Activated CD4-positive, alpha-beta T cell treated with anti-CD3 and anti-CD28 coated beads for 36 hours (primary cell): ENCODE measurements around the gene RAB17. TPM values are rescaled to one million over a fixed set of nuclear protein-coding genes. Genes with fewer than 3 reads are reported as not detected.
A peak's percentile ranks its signal among the peaks of the same experiment; 100 is the strongest.

Source experiments
- ATAC-seq: fragments of 200-7000 bp; cut with Tn5 transposase; one replicate; pipeline ENCODE4 v1.10.0; 2021; ENCODE audit warnings: mild to moderate bottlenecking, moderate library complexity
- CTCF ChIA-PET: fragments of 350-600 bp; sonication (Branson Sonifier 250); formaldehyde crosslinking; loops from one replicate; lab custom pipeline; 2021; ENCODE audit warnings: antibody characterized with exemption; lab: Charles Lee
- POLR2A ChIA-PET: fragments of 350-600 bp; sonication (Branson Sonifier 250); formaldehyde crosslinking; loops from one replicate; lab custom pipeline; 2021; ENCODE audit warnings: antibody characterized with exemption, inconsistent platforms; lab: Charles Lee
- DNase-seq: peaks from one replicate; pipeline ENCODE4 v3.0.0-alpha.2; 2020
- H3K27ac Mint-ChIP-seq: one replicate; pipeline ENCODE4 v1.8.0; 2021; ENCODE audit warnings: mixed read lengths
- H3K27me3 Mint-ChIP-seq: one replicate; pipeline ENCODE4 v1.8.0; 2021; ENCODE audit warnings: mixed read lengths
- H3K36me3 Mint-ChIP-seq: one replicate; pipeline ENCODE4 v1.8.0; 2021; ENCODE audit warnings: low read depth, mixed read lengths
- H3K4me1 Mint-ChIP-seq: one replicate; pipeline ENCODE4 v1.8.0; 2021; ENCODE audit warnings: mixed read lengths
- H3K4me3 Mint-ChIP-seq: one replicate; pipeline ENCODE4 v1.8.0; 2021; ENCODE audit warnings: mild to moderate bottlenecking, moderate library complexity, mixed read lengths
- H3K9me3 Mint-ChIP-seq: one replicate; pipeline ENCODE4 v1.8.0; 2021; ENCODE audit warnings: low read depth, mixed read lengths
- intact Hi-C, 2 experiments: fragments of 100-400 bp; cut with DNase I in 1 of 2; cut with micrococcal nuclease in 1 of 2; formaldehyde crosslinking; loops; one replicate each; pipeline versions ENCODE4 v1.14.2 to v1.15.1; 2022 to 2024; cut with DNase I, micrococcal nuclease
- total RNA-seq, 2 experiments: library from RNA; stranded (reverse); gene quantifications; one replicate each; pipeline ENCODE4 v1.2.3, GENCODE V29; 2021

The RAB17 gene
- total RNA-seq, 2 experiments from 2014 or later = 0.18 to 0.30 TPM

DNA sequence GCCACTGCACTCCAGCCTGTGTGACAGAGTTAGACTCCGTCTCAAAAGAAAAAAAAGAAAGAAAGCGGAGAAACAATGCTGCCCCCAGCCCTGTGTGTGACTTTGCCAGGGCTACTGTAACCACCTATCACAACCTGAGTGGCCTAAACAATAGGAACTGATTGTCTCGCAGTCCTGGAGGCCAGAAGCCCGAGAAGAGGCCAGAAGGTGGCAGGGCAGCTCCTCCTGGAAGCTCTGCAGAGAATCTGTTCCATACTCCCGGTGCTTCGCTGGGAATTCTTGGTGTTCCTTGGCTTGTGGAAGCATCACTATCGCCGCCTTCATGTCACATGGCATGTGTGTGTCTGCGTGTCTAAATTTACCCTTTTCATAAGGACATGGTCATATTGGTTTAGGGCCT, 14.4 kb upstream of the RAB17 start:
- ChIA-PET CTCF (interaction anchor here (0.6 to 3.4 kb wide), 3 partner anchors 8 to 1092 kb away, joined by 3 to 9 read pairs (median 3); no protein-coding TSS in a partner anchor), POLR2A (no interaction called here)
- Mint-ChIP-seq H3K4me3 (no peak overlapping the region), H3K4me1 (peaks cover 24% of the 10 kb centered on the region), H3K27ac (no peak overlapping the region), H3K36me3 (no peaks in the 10 kb centered on the region), H3K9me3 (no peaks in the 10 kb centered on the region), H3K27me3 (no peaks in the 10 kb centered on the region)
- intact Hi-C loops = no loop called here
- no peak for ATAC-seq
- DNase-seq = no peak

DNA sequence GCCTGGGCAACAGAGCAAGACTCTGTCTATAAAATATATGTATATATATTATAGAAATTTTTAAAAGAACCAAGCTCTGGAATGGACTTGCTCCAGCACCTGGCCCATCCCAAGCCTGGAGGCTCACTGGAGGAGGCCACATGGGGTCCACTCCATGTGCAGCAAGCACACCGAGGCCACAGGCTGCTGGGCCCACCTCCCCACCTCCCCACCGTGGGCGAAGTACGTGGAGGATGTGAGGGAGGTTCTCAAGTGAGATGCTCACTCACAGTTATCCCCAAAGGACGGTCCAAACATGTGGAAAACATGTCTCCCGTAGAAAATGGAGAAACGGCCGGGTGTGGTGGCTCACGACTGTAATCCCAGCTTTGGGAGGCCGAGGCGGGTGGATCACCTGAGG, 13.9 kb upstream of the RAB17 start:
- ChIA-PET POLR2A (no interaction called here), CTCF (interaction anchor here (0.7 to 3.4 kb wide), 3 partner anchors 13 to 1091 kb away, joined by 3 to 9 read pairs (median 4); no protein-coding TSS in a partner anchor)
- DNase-seq = no peak
- H3K9me3 Mint-ChIP-seq = no peaks in the 10 kb centered on the region
- H3K4me1 Mint-ChIP-seq = peaks cover 24% of the 10 kb centered on the region
- no peaks in the 10 kb centered on the region for H3K27me3 Mint-ChIP-seq
- no peak overlapping the region for H3K27ac Mint-ChIP-seq
- intact Hi-C loops = no loop called here
- no peak overlapping the region for H3K4me3 Mint-ChIP-seq
- H3K36me3 Mint-ChIP-seq = no peaks in the 10 kb centered on the region
- no peak for ATAC-seq

DNA sequence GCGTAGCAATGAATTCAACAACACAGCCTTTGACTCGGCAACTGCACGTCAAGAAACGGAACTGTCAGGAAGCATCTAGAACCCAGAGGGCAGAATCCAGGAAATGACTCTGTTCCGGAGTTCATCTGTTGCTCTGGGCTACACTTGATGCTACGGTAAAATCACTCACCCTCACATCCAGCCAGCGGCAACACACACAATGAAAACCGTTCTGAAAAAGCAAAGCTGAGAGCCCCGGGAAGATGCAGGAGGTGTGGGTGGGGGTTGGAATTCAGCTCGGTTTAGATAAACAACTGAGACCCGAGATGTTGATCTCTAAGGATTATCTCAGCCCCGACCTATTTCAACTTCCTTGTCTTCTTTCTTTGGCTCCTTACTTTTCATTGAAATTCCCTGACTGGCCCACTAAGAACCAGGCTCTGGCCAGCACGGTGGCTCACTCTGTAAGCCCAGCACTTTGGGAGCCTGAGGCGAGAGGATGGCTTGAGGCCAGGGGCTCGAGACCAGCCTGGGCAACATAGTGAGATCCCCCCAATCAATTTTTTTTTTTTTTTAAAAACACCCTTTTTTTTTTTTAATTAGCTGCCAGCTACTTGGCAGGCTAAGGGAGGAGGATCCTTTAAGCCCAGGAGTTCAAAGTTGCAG, 13.3 kb upstream of the RAB17 start:
- Mint-ChIP-seq H3K27me3 (no peaks in the 10 kb centered on the region), H3K36me3 (no peaks in the 10 kb centered on the region), H3K4me1 (peaks cover 24% of the 10 kb centered on the region), H3K9me3 (no peaks in the 10 kb centered on the region), H3K27ac (peak overlapping the region; percentile 58), H3K4me3 (no peak overlapping the region)
- intact Hi-C loops = no loop called here
- ChIA-PET POLR2A (no interaction called here), CTCF (interaction anchor here (0.9 to 3.4 kb wide), 3 partner anchors 13 to 70 kb away, joined by 3 to 9 read pairs (median 4); no protein-coding TSS in a partner anchor)
- DNase-seq (peak; percentile 64), ATAC-seq (peak; percentile 98)

DNA sequence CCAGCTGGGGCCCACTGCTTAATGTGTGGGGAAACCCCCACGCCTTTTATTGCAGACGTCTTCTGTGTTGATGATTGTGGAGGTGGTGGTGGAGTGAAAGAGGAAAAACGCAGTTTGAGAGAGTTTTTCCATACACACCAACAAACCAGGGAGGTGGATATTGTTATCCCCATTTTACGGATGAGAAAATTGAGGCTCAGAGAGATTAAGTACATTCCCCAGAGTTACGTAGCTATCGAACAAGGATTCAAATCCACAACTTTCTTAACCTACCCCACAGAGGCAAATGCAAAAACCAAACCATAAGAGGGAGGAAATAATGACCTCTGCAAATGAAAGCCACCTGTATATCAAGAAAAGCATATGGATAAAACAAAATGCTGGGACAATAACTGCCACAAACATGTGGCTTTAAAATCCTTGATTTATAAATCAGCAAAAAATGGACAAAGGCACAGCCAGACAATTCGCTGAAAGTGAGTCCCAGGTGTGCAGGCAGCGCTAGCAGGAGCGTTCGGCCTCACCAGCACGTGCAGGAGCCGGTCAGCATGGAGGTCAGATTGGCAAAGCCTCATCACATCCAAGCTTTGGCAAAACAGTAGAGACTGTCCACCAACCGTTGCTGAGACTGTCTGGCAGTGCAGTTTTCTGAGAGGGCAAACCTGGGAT, 12.6 kb upstream of the RAB17 start:
- H3K36me3 Mint-ChIP-seq = no peaks in the 10 kb centered on the region
- ChIA-PET POLR2A (no interaction called here), CTCF (interaction anchor here (1.0 to 3.4 kb wide), 3 partner anchors 31 to 142 kb away, joined by 3 to 11 read pairs (median 9); no protein-coding TSS in a partner anchor)
- no peaks in the 10 kb centered on the region for H3K27me3 Mint-ChIP-seq
- DNase-seq (no peak), ATAC-seq (no peak)
- intact Hi-C loops = no loop called here
- H3K9me3 Mint-ChIP-seq = no peaks in the 10 kb centered on the region
- peaks cover 28% of the 10 kb centered on the region for H3K4me1 Mint-ChIP-seq
- no peak overlapping the region for H3K4me3 Mint-ChIP-seq
- peak overlapping the region; percentile 58 for H3K27ac Mint-ChIP-seq

DNA sequence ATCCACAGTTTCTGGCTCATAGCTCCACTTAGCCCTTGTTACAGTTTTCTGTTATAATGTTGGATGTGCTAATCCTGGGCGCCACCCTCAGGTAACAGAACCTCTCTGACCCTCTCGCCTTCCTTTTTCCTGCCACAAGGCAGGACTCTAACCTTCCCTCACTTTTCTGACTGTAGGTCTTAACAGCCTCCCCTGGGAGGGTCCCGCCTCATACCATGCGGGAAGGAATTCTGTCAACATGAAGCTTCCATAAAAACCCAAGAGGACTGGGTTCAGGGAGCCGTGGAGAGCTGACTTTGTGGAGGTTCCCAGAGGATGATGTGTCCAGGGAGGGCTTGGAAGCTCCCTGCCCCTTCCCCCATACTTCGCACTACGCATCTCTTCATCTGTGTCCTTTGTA, 11.9 kb upstream of the RAB17 start:
- Mint-ChIP-seq H3K27ac (peak overlapping the region; percentile 58), H3K36me3 (no peaks in the 10 kb centered on the region), H3K9me3 (no peaks in the 10 kb centered on the region), H3K27me3 (no peaks in the 10 kb centered on the region), H3K4me3 (no peak overlapping the region), H3K4me1 (peaks cover 30% of the 10 kb centered on the region)
- ChIA-PET POLR2A (no interaction called here), CTCF (interaction anchor here (0.6 to 3.4 kb wide), 4 partner anchors 26 to 143 kb away, joined by 3 to 11 read pairs (median 6); no protein-coding TSS in a partner anchor)
- ATAC-seq (no peak), DNase-seq (no peak)
- intact Hi-C loops = no loop called here

DNA sequence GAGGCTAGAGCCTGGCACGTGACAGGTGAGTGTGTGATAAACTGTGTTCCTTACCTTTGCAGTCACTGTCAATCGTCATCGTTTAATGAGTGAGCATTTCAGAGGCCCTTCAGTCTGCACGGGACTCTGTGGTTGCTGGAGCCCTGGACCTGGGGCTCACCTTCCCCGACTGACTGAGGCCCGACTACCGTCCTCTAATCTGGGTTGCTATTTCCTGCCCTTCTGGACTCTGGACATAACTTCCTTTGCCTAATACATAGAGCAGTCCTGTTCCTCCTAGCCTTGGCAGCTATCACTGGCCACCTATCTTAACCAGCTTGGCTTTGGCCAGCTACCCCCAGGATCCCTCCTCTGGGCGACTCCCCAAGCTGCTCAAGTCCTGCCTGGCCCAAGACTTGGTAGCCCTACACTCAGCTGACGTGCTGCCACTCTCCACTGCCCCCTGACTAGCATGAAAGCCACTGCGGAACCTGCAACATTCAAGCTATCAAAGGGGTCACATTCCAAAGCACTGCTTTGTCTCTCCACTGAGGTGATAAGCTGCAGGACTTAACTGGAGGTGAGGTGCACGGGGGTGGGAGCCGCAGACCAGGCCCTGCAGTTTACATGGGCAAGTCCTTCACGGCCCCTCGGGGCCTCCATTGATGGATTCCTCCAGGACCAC, 11.1 kb upstream of the RAB17 start:
- H3K4me1 Mint-ChIP-seq = peaks cover 30% of the 10 kb centered on the region
- no peaks in the 10 kb centered on the region for H3K27me3 Mint-ChIP-seq
- DNase-seq (no peak), ATAC-seq (no peak)
- no peaks in the 10 kb centered on the region for H3K9me3 Mint-ChIP-seq
- ChIA-PET CTCF (interaction anchor here (1.4 to 2.4 kb wide), 3 partner anchors 30 to 143 kb away, joined by 4 to 11 read pairs (median 5); no protein-coding TSS in a partner anchor), POLR2A (no interaction called here)
- no peak overlapping the region for H3K4me3 Mint-ChIP-seq
- H3K36me3 Mint-ChIP-seq = no peaks in the 10 kb centered on the region
- no peak overlapping the region for H3K27ac Mint-ChIP-seq
- intact Hi-C loops = no loop called here

DNA sequence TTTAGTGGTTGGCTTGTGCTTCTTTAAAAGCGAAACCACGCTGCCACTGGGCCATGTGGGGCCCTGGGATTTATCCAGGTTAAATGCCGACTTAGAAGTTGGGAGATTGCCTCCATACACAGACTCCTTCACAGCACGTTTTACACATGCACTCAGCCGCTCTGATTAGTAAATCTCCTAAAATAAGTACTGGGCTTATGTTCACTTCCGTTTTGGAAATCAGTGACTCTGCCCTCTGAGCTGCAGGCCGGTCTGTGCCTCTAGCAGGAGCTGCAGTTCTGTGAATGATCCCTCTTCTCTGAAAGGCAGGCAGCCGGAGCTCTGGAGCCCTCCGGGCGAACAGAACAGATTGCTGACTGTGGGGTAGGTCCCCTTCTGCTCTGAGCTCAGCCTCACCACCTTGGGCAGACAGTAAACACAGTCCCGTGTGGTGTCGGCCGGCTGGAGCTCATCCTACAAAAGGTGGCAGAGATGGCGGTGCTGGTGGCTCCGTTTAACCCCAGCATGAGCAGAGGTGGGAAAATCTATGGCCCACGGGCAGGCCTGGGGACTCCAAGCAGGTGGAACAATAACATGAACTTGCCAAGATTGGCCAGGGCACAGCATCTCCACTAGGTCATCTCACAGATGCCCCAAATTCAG, 9.8 kb upstream of the RAB17 start:
- no peak for DNase-seq
- intact Hi-C loops = no loop called here
- Mint-ChIP-seq H3K4me1 (peaks cover 29% of the 10 kb centered on the region), H3K4me3 (no peak overlapping the region), H3K9me3 (no peaks in the 10 kb centered on the region), H3K27ac (no peak overlapping the region), H3K27me3 (no peaks in the 10 kb centered on the region), H3K36me3 (no peaks in the 10 kb centered on the region)
- ChIA-PET CTCF (interaction anchor here (0.6 to 1.9 kb wide), 3 partner anchors 29 to 665 kb away, joined by 3 to 5 read pairs (median 4); no protein-coding TSS in a partner anchor), POLR2A (no interaction called here)
- ATAC-seq = no peak

DNA sequence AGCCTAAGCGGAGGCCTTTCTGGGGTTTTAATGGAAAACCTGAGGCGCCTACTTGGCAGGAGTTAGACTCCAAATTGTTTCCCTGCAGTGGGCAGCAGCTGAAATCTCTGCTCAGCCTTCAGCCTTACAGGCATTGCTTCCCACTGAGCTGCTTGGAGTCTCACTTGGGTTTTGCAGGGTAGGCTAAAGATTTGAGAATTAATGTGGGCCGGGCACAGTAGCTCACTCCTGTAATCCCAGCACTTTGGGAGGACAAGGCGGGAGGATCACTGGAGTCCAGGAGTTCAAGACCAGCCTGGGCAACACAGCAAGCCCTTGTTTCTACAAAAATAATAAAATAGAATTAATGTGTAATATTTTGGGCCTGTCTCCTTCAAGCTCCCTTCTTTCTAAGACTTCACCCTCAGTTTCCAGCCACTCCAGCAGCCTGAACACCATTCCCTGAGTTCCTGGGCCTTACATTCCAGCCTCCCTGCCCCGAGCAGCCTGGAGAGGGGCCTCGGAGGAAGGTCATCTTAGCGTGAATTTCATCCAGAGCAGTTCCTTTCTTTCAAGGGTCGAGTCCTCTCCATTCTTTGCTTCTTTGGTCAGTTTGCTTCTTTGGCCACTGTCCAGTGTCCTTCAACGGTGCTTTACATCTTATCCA, 9.1 kb upstream of the RAB17 start:
- H3K9me3 Mint-ChIP-seq = no peaks in the 10 kb centered on the region
- H3K4me3 Mint-ChIP-seq = no peak overlapping the region
- ATAC-seq (no peak), DNase-seq (no peak)
- ChIA-PET CTCF (interaction anchor here (0.6 kb wide), 1 partner anchor 703 kb away, joined by 3 read pairs; no protein-coding TSS in a partner anchor), POLR2A (no interaction called here)
- peaks cover 26% of the 10 kb centered on the region for H3K4me1 Mint-ChIP-seq
- intact Hi-C loops = no loop called here
- H3K27ac Mint-ChIP-seq = no peak overlapping the region
- no peaks in the 10 kb centered on the region for H3K36me3 Mint-ChIP-seq
- no peaks in the 10 kb centered on the region for H3K27me3 Mint-ChIP-seq

DNA sequence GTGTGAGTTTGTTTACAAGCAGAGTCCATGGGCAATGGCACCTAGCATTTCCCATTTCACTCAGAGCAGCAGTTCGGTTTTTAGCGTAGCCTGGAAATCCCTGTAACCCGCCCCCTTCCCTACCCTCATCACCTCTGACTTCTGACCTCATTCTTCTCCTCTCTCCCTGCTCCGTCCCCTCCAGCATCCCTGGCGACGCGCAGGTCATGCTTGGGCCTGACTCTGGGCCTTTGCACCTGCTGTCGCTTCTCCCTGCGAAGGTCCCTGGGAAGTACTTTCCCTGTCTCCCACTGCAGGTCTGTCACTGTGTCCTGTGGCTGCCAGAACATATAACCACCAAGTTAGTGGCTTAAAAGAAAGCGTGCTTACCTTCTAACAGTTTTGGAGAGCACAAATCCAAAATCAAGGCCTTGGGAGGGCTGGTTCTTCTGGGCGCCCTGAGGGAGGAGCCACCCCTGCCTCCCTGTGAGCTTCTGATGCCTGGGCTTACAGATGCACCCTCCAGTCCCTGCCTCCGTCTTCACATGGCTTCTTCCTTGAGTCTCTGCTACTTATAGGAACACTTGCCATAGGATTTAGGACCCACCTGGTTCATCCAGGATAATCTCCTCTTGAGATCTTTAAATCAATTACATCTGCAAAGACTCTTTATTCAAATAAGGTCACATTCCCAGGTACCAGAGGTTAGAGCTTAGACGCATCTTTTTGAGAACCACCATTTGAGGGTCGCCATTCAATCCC, 8.1 kb upstream of the RAB17 start:
- H3K27ac Mint-ChIP-seq = no peak overlapping the region
- H3K9me3 Mint-ChIP-seq = no peaks in the 10 kb centered on the region
- no peak for DNase-seq

More for the DNA sequence above, 8.1 kb upstream of the RAB17 start:
- Mint-ChIP-seq H3K4me1 (peaks cover 18% of the 10 kb centered on the region), H3K27me3 (no peaks in the 10 kb centered on the region), H3K4me3 (no peak overlapping the region), H3K36me3 (no peaks in the 10 kb centered on the region)
- no peak for ATAC-seq
- ChIA-PET CTCF (interaction anchor here (0.6 kb wide), 1 partner anchor 704 kb away, joined by 3 read pairs; no protein-coding TSS in a partner anchor), POLR2A (no interaction called here)
- intact Hi-C loops = no loop called here
